ENCODE measurements around the gene SCGB1D1.

The SCGB1D1 gene

DNA sequence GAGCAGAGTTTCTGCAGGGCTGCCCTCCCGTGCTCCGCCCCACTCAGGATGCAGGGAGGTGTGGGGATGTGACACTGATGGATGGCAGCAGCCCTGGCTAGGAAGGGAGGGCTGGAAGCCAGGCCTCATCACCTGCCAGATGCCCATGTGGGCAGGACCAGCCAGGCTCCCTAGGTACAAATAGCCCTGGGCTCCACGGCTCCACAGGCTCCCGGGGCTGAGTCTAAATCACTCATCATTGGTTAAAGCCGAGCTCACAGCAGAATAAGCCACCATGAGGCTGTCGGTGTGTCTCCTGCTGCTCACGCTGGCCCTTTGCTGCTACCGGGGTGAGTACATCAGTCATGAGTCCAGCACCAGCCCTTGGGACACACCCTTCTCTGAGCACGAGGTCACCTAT is at the start of gene SCGB1D1:
SCGB1D1 (plus strand) TSS at position 206 of the 400 bp plus-strand sequence; CDS start at position 275, 69 bp downstream.
- DNase-seq (ENCODE audit: low read depth) = no peak

DNA sequence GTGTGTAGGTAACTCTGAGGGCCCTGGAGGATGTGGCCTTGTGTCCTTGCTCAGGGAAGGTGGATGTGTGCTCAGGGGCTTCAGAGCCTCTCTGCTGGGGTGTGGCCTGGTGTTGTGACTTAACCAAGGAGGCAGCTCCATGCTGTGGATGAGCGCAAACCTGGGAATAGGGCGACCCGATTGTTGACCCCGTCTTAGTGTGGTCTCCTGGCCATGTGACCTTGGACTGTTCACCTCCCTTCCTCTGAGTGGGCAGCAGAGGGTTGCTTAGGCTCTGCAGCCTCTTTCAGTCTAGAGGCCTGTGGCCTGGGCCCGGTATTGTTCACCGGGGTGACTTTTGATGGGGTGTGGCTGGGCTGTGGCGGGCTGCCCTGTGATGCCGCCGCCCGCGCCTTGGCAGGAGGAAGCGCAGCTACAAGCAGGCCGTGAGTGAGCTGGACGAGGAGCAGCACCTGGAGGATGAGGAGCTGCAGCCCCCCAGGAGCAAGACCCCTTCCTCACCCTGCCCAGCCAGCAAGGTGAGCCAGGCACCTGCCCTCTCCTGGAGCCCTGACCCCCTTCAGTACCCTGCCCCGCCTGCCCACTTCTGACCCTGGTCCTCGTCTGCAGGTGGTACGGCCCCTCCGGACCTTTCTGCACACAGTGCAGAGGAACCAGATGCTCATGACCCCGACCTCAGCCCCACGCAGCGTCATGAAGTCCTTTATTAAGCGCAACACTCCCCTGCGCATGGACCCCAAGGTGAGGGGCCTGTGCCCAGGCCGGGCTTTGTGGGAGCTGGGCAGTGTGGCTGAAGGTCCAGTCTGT is 49.5 kb upstream of the SCGB1D1 start:
- no peak for DNase-seq (ENCODE audit: low read depth)

GRCh38 chr11:62141111-62142042 is 48.6 kb upstream of the SCGB1D1 start:
- no peak for DNase-seq (ENCODE audit: low read depth)

- DNase-seq (ENCODE audit: low read depth) = no peak
Observed at GRCh38 chr11:62142043-62142375, 48.0 kb upstream of the SCGB1D1 start.

DNA sequence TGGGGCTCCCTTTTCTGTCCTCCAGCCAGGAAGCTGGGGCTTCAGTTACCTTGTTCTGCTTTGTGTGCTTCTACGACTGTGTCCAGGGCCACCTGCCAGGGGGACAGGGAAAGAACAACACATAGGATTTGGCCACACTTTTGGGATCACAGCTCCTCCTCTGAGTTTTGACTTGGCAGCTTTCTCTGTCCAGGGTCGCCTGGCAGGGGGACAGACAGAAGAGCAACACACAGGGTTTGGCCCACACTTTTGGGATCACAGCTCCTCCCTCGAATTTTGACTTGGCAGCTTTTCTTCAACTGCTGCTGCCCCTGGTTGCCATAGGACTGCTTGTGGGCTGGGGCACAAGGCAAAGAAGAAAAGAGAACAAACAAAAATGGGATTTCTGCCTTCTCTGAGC is 47.1 kb upstream of the SCGB1D1 start:
- no peak for DNase-seq (ENCODE audit: low read depth)

DNA sequence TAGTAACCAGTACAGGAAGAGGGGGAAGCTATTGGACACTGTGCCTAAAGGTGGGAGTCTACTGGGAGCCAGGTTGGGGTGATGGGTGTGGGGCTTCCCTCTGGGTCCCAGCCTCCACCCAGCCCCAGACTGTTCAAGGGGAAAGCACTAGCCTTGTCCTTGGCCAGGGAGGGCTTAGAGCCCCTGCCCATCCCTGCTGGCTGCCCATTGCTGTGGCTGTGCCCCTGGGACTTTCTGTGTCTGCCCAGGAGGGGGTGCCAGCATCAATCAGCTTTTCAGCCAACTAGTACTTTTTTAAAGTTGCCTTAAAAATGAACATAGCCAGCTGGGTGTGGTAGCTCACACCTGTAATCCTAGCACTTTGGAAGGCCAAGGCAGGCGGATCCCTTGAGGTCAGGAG is 46.3 kb upstream of the SCGB1D1 start:
- no peak for DNase-seq (ENCODE audit: low read depth)

- DNase-seq (ENCODE audit: low read depth) = no peak
Observed at GRCh38 chr11:62144641-62145255, 45.3 kb upstream of the SCGB1D1 start.

DNA sequence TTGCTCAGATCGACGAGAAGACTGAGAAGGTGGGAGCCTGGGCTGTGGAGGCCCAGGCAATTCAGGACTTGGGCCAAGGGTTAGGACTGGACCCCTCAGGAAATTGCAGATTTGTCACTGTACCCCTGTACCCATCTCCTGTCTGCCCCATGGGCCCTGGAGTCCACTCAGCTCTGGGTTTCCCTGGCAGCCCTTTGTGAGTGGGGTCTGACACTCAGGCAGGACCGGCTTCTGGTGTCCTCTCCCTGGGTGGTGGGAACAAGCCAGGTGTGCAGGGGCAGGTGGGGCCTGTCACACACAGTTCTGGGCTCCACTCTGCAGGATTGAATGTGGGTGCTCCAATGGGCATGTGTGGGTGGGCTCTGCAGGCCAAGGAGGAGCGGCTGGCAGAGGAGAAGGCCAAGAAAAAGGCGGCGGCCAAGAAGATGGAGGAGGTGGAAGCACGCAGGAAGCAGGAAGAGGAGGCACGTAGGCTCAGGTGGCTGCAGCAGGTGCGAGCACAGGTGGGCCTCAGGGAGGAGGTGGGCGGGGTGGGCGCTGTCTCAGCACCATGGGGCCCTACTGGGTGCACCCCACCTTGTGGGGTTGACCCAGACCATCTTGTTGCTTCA is 44.6 kb upstream of the SCGB1D1 start:
- DNase-seq (ENCODE audit: low read depth) = no peak

- DNase-seq (ENCODE audit: low read depth) = no peak
Observed at GRCh38 chr11:62146476-62147200, 43.4 kb upstream of the SCGB1D1 start.

DNA sequence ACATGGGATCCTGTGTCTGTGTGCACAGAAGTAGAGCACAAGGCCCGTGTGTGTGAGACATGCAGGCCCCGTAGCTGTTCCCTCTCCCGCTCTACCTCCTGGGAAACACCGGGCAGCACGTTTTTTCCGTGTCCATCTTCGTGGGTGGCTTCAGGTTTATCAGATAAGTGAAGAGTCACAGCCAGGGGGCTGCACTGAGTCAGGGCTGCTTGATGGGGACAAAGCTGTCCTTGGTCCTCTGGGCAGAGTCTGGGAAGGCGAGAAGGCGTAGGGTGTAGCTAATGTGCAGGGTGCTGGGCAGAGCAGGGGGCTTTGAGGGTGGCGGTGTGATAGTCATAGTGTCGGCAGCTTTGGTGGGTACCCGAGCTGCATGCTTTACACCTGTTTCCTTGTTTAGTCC is 42.5 kb upstream of the SCGB1D1 start:
- no peak for DNase-seq (ENCODE audit: low read depth)

DNA sequence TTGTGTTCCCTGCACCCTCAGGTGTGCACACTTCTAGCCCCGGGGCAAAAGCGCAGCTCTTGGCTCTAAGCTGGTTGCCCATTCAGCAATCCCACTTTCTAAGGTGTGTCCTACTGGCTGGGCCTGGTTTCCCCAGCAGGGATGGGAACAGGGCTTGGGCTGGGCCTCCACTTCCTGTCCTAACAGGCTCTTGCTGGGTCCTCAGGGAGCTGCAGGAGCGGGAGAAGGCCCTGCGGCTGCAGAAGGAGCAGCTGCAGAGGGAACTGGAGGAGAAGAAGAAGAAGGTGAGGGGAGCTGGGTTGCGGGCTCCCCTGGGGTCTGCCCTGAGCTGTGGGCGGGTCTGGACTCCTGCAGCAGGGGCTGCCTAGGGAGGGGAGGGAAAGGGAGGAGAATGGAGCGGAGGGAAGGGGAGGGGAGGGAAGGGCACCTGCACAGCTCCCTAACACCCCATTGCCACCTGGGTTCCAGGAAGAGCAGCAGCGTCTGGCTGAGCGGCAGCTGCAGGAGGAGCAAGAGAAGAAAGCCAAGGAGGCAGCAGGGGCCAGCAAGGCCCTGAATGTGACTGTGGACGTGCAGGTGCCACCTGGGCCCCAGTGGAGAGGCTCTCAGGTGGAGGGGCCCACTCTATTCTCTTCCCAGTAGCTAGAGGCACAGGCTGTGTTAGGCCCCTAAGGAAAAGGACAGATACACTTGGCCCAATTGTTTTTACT is 41.6 kb upstream of the SCGB1D1 start:
- DNase-seq (ENCODE audit: low read depth) = no peak

- DNase-seq (ENCODE audit: low read depth) = no peak
Observed at GRCh38 chr11:62149986-62150886, 39.8 kb upstream of the SCGB1D1 start.

GRCh38 chr11:62150887-62151736 is 38.9 kb upstream of the SCGB1D1 start:
- no peak for DNase-seq (ENCODE audit: low read depth)

- DNase-seq (ENCODE audit: low read depth) = no peak
Observed at GRCh38 chr11:62151737-62152102, 38.3 kb upstream of the SCGB1D1 start.

GRCh38 chr11:62152245-62153086 is 37.5 kb upstream of the SCGB1D1 start:
- no peak for DNase-seq (ENCODE audit: low read depth)

- no peak for DNase-seq (ENCODE audit: low read depth)
Observed at GRCh38 chr11:62153087-62153395, 37.0 kb upstream of the SCGB1D1 start.

DNA sequence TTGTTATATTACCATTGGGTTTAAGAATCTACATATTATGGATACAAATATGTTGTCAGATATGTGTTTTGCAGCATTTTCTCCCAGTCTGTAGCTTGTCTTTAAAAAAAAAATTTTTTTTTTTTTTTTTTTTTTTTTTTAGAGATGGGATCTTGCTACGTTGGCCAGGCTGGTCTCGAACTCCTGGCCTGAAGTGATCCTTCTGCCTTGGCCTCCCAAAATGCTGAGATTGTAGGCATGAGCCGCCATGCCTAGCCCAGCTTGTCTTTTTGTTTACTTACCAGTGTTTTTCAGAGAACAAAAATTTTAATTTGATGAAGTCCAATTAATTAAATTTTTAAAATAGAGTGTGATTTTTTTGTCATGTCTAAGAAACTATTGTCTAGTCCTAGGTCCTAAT is 36.4 kb upstream of the SCGB1D1 start:
- no peak for DNase-seq (ENCODE audit: low read depth)

- DNase-seq (ENCODE audit: low read depth) = no peak
Observed at GRCh38 chr11:62157603-62158002, 32.4 kb upstream of the SCGB1D1 start.

Data from HS-5 (cell line).